T-helper 1 cell treated with Interleukin-12 subunit alpha and Interleukin-12 subunit beta and Interleukin-4 antibody, amounts not matched to agents 30 μg/mL and 1 μg/mL, for 36 hours (primary cell): ENCODE data around the gene ZNF804A.
A peak's percentile ranks its signal among the peaks of the same experiment; 100 is the strongest.

Experiments used
- H3K27ac Mint-ChIP-seq: one replicate; pipeline ENCODE4 v1.8.0; 2021; ENCODE audit warnings: mild to moderate bottlenecking, mixed read lengths
- H3K27me3 Mint-ChIP-seq: one replicate; pipeline ENCODE4 v1.8.0; 2021; ENCODE audit warnings: low read depth, mixed read lengths
- H3K36me3 Mint-ChIP-seq: one replicate; pipeline ENCODE4 v1.8.0; 2021; ENCODE audit warnings: low read depth, mixed read lengths
- H3K4me1 Mint-ChIP-seq: one replicate; pipeline ENCODE4 v1.8.0; 2021; ENCODE audit warnings: low read depth, mixed read lengths
- H3K4me3 Mint-ChIP-seq: one replicate; pipeline ENCODE4 v1.8.0; 2021; ENCODE audit warnings: mild to moderate bottlenecking, moderate library complexity, mixed read lengths
- H3K9me3 Mint-ChIP-seq: one replicate; pipeline ENCODE4 v1.8.0; 2021; ENCODE audit warnings: mixed read lengths

Gene ZNF804A

DNA sequence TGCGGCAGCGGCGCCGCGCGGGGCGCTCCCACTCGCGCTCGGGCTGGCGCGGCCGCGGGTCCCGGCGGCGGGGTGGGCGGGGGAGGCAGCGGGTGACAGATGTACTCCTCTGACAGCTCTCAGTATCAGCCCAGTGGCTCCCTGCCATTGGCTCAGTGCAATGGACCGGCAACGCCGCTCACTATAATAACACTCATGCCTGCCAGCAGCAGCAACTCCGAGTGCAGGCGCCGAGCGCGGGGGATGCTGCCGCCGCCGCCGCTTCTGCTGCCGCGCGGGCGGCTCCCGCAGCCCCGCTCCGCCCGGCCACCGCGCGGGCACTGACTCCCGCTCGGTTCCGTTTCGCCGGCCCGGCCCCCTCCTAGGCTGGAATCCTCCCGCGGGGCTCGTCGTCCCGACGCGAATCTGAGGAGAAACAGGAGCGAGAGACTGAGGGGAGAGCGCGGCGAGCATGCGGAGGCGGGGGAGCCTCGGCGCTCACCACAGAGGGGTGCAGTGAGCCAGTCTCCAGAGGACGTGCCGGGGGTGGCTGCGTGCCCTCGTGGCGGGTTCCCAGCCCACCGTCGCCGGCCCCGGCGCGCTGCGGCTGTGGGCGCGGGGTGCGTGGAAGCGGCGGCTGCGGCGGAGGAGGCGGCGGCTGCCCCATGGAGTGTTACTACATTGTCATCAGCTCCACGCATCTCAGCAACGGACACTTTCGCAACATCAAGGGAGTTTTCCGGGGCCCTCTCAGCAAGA lies at the start of gene ZNF804A:
ZNF804A (plus strand) TSS at position 214 of the 738 bp plus-strand sequence; CDS start at position 645, 431 bp downstream.
- H3K36me3 Mint-ChIP-seq, result peaks cover 2% of the 10 kb centered on the region
- H3K27ac Mint-ChIP-seq, result no peak within 1 kb of the TSS
- H3K9me3 Mint-ChIP-seq, result no peaks in the 10 kb centered on the region
- peaks cover 62% of the 10 kb centered on the region for H3K27me3 Mint-ChIP-seq
- peaks cover 4% of the 10 kb centered on the region for H3K4me1 Mint-ChIP-seq
- H3K4me3 Mint-ChIP-seq, result peak within 1 kb of the TSS; percentile 70

DNA sequence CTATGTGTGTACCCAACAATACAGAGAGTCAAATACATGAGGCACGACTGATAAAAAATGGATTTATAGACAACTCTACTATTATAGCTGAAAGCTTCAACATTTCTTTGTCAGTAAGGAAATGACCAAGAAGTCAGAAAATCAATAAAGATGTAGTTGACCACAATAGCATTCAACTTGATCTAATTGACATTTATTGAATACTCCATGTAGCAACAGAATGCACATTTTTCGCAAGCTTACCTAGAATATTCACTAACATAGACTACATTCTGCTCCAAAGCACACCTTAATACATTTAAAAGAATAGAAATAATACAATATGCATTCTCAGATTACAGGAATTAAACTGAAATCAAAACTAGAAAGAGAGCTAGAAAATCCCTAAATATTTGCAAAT lies 49.2 kb upstream of the ZNF804A start:
- H3K9me3 Mint-ChIP-seq, result no peaks in the 10 kb centered on the region
- H3K4me1 Mint-ChIP-seq, result no peaks in the 10 kb centered on the region
- no peaks in the 10 kb centered on the region for H3K36me3 Mint-ChIP-seq
- H3K27ac Mint-ChIP-seq, result no peak overlapping the region
- H3K4me3 Mint-ChIP-seq, result no peak overlapping the region
- H3K27me3 Mint-ChIP-seq, result no peaks in the 10 kb centered on the region

DNA sequence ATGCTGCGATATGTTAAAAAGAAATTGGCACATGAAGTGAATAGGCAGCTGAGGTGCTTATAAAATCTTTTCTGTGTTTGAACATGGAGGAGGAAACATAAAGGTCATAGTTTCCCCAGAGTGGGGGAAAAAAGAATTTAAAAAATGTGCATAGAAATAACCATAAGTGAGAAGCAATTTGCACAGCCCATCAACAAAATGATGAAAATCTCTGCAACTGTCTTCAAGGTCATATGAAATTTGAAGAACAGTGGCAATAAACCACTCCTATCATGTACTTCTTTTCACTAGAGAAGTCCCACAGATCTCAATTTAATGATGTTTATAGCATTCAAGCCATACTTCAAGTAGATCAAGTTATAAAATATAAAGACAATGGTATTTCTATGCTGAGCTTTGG lies 46.7 kb upstream of the ZNF804A start:
- Mint-ChIP-seq H3K4me1 (no peaks in the 10 kb centered on the region), H3K27me3 (no peaks in the 10 kb centered on the region), H3K36me3 (no peaks in the 10 kb centered on the region), H3K9me3 (no peaks in the 10 kb centered on the region), H3K27ac (no peak overlapping the region), H3K4me3 (no peak overlapping the region)

DNA sequence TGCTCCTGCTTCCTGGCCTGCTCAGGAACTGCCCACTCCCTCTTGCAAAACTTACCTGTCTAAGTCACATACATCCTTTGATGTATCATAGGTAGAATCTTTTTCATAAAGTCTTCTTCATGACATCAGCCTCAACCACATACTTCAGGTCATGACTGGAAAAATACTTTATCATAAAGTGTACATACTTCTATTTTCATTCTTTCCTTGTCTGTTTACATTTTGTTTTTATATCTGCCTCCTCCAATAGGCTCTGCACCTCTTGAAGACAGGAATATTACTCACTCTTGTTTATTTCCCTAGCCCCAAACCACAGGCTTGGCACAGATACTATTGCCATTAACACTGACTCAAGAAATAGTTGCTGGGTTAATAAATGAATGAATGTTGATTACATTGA lies 43.6 kb upstream of the ZNF804A start:
- Mint-ChIP-seq H3K27ac (no peak overlapping the region), H3K36me3 (no peaks in the 10 kb centered on the region), H3K4me3 (no peak overlapping the region), H3K4me1 (no peaks in the 10 kb centered on the region), H3K27me3 (no peaks in the 10 kb centered on the region), H3K9me3 (no peaks in the 10 kb centered on the region)

DNA sequence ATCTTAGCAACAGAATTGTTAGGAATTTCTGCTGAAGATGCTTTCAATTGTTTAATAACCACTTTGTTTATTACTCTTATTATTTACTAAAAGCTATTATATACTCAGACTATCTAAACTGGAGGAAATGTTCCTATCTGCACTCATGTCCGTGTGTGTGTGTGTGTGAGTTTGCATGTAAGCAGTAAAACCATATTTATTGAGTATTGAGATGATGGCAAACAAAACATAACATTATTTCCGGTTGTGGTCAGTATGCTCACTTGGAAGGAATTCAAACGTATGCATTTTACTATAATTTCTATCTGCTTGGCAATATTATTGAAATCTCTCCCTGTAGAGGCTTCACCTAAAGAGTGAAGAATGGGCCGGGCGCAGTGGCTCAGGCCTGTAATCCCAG lies 43.0 kb upstream of the ZNF804A start:
- no peak overlapping the region for H3K4me3 Mint-ChIP-seq
- no peaks in the 10 kb centered on the region for H3K36me3 Mint-ChIP-seq
- H3K27me3 Mint-ChIP-seq, result no peaks in the 10 kb centered on the region
- H3K4me1 Mint-ChIP-seq, result no peaks in the 10 kb centered on the region
- no peaks in the 10 kb centered on the region for H3K9me3 Mint-ChIP-seq
- H3K27ac Mint-ChIP-seq, result no peak overlapping the region

DNA sequence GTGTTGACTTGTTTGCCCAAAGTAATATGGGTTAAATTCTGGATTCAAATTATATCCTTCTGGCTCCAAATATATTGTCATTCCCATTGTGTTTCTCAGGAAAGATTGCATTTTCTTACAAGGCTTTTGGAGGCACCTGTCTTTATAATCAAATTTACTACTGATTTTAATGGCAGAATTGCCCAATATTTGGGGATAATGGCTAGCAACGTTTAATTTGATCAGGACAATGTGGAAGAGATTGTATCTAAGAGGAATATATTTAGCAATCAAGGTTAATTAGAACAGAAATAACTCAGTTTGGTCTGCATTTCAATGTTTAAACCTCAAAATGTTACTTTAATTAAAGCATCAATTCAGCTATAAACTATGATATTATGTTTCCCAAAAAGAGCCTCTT lies 41.7 kb upstream of the ZNF804A start:
- peaks cover 3% of the 10 kb centered on the region for H3K9me3 Mint-ChIP-seq

DNA sequence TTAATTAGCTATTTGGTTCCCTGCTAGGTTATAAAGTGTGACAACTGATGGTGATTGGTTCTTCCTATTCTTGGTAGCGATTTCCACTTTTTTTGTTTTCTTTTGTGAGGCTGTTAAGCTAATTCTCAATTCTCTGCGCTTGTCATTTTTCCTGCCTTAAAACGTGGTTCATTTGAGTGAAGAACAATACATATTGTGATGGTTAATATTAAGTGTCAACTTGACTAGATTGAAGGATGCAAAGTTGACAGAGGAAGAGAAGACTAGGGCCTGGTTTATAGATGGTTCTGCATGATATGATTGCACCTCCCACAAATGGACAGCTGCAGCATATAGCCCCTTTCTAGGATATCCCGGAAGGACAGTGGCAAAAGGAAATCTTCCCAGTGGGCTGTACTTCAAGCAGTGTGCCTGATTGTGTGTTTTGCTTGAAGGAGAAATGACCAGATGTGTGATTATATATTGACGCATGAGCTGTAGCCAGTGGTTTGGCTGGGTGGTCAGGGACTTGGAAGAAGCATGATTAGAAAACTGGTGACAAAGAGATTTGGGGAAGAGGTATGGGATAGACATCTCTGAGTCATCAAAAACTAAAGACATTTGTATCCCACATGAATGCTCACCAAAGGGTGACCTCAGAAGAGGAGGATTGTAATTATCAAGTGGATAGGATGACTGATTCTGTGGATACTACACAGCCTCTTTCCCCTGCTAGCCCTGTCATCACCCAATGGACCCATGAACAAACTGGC lies 39.4 kb upstream of the ZNF804A start:
- Mint-ChIP-seq H3K4me3 (no peak overlapping the region), H3K9me3 (peaks cover 3% of the 10 kb centered on the region), H3K27me3 (no peaks in the 10 kb centered on the region), H3K36me3 (no peaks in the 10 kb centered on the region), H3K4me1 (no peaks in the 10 kb centered on the region), H3K27ac (no peak overlapping the region)

More for the DNA sequence above, 41.7 kb upstream of the ZNF804A start:
- Mint-ChIP-seq H3K36me3 (no peaks in the 10 kb centered on the region), H3K4me3 (no peak overlapping the region), H3K4me1 (no peaks in the 10 kb centered on the region), H3K27ac (no peak overlapping the region), H3K27me3 (no peaks in the 10 kb centered on the region)

DNA sequence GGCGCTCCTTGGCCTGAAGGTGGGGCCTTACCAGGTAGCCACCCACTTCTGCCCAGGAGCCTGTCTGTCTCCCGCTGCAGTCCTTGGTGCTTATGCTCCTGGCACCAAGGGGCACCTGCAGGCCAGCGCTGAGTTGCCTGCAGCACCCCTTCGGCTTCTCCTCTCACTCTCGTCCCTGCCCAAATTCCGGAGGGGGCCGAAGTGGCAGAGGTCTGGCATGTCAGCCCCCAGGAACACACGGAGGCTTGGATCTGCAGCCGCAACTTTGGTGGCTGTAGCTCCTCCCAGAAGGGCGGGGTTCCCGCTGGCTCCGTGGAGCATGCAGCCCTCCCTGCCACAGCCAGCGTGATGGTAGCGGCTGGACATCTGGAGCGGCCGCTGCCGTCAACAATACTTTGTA lies 37.7 kb upstream of the ZNF804A start:
- no peaks in the 10 kb centered on the region for H3K4me1 Mint-ChIP-seq
- no peak overlapping the region for H3K27ac Mint-ChIP-seq
- no peaks in the 10 kb centered on the region for H3K36me3 Mint-ChIP-seq
- no peak overlapping the region for H3K4me3 Mint-ChIP-seq
- H3K9me3 Mint-ChIP-seq, result peaks cover 3% of the 10 kb centered on the region
- no peaks in the 10 kb centered on the region for H3K27me3 Mint-ChIP-seq

DNA sequence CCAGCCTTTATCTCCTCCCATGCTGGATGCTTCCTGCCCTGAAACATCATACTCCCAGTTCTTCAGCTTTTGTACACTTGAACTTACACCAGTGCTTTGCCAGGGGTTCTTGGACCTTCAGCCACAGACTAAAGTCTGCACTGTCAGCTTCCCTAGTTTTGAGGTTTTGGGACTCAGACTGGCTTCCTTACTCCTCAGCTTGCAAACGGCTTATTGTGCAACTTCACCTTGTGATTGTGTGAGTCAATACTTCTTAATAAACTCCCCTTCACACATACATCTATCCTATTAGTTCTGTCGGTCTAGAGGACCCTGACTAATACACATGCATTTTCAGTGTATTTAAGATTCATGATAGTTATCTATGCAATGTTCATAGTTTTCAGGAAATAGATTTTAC lies 35.8 kb upstream of the ZNF804A start:
- Mint-ChIP-seq H3K4me1 (no peaks in the 10 kb centered on the region), H3K36me3 (no peaks in the 10 kb centered on the region), H3K9me3 (peaks cover 3% of the 10 kb centered on the region), H3K27me3 (no peaks in the 10 kb centered on the region), H3K4me3 (no peak overlapping the region), H3K27ac (no peak overlapping the region)

DNA sequence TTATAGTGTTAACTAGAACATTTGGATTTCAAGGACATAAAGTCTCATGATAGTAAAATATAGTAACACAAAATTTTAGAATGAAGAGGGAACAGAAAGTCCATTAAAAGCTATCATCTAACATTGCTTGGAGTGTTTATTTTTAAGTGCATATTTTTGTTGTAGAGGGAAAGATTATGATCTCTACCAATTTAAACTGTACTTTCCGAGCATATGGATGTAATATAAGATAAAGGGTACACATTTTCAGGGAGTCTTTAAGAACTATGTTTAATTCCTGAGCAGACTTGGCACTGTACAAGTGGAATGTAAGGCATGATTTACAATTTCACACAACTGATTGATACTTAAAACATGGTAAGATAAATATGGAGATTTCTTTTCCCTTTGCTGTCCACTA lies 34.2 kb upstream of the ZNF804A start:
- Mint-ChIP-seq H3K9me3 (peaks cover 3% of the 10 kb centered on the region), H3K4me1 (no peaks in the 10 kb centered on the region), H3K27me3 (no peaks in the 10 kb centered on the region), H3K4me3 (no peak overlapping the region), H3K27ac (no peak overlapping the region), H3K36me3 (no peaks in the 10 kb centered on the region)

DNA sequence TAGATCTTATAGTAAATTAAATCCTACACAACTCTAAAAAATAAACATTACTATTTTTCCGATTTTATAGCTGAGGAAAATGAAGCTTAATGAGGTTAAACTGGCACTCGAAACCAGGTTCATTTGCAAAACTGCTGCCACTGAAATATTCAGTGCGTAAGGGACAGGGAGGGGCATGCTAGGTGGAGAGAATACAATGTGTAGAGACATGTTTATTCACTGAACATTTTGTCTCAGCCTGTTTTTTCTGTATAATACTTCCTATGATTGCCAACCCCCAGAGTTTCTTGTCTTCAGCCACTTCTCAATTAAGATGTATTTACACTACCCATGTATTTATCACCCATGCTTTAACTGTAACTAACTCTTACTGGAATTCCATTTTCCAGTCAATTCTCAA lies 31.6 kb upstream of the ZNF804A start:
- Mint-ChIP-seq H3K9me3 (no peaks in the 10 kb centered on the region), H3K27ac (no peak overlapping the region), H3K4me1 (no peaks in the 10 kb centered on the region), H3K36me3 (no peaks in the 10 kb centered on the region), H3K4me3 (no peak overlapping the region), H3K27me3 (no peaks in the 10 kb centered on the region)

DNA sequence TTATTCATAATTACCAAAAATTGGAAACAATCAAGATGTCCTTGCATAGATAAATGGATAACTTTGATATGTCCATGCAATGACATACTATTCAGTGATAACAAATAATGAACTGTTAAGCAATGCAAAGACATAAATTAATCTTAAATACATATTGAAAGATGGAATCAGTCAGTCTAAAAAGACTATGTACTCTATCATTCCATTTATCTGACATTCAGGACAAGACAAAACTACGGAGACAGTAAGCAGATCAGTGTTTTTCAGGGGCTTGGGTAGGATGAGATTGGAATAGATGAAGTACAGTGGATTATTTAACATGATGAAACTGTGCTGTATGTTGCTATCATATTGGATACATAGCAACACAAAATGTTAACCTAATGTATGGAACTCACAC lies 21.3 kb upstream of the ZNF804A start:
- H3K27me3 Mint-ChIP-seq, result no peaks in the 10 kb centered on the region
- H3K27ac Mint-ChIP-seq, result no peak overlapping the region
- H3K9me3 Mint-ChIP-seq, result peaks cover 3% of the 10 kb centered on the region
- no peaks in the 10 kb centered on the region for H3K4me1 Mint-ChIP-seq
- no peaks in the 10 kb centered on the region for H3K36me3 Mint-ChIP-seq
- no peak overlapping the region for H3K4me3 Mint-ChIP-seq

DNA sequence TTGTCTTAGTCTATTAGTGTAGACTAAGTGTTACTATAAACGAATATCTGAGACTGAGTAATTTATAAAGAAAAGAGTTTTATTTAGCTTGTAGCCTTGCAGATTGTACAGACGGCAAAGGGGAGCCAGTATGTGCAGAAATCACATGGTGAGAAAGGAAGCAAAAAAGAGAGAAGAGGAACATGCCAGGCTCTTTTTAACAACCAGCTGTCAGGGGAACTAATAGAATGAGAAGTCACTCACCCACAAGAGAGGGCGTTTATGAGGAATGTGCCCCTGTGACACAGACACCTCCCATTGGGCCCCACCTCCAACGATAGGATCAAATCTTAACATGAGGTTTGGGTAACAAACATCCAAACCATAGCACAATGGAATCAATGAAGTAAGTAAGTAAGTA lies 20.6 kb upstream of the ZNF804A start:
- no peaks in the 10 kb centered on the region for H3K36me3 Mint-ChIP-seq

DNA sequence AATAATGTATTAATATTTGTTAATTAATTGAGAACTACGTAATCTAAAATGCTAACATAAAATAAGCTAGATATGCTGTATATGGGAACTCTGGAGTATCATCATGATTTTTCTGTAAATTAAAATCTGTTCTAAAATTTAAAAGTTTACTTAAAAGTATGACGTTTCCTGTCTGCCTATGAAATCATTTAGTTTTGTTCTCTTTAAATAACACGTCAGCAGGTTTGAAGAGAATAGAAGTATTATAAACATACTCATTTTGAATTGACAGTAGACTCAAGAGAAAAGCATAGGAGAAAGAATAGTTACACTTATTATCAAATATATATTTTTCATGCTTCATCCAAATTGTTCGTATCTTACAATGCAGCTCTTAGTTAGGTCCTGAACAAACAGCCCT lies 19.1 kb upstream of the ZNF804A start:
- H3K27ac Mint-ChIP-seq, result no peak overlapping the region
- H3K27me3 Mint-ChIP-seq, result no peaks in the 10 kb centered on the region
- H3K4me1 Mint-ChIP-seq, result no peaks in the 10 kb centered on the region
- H3K9me3 Mint-ChIP-seq, result peaks cover 3% of the 10 kb centered on the region
- H3K36me3 Mint-ChIP-seq, result no peaks in the 10 kb centered on the region
- H3K4me3 Mint-ChIP-seq, result no peak overlapping the region

More for the DNA sequence above, 20.6 kb upstream of the ZNF804A start:
- Mint-ChIP-seq H3K27ac (no peak overlapping the region), H3K27me3 (no peaks in the 10 kb centered on the region), H3K9me3 (peaks cover 3% of the 10 kb centered on the region), H3K4me3 (no peak overlapping the region), H3K4me1 (no peaks in the 10 kb centered on the region)

DNA sequence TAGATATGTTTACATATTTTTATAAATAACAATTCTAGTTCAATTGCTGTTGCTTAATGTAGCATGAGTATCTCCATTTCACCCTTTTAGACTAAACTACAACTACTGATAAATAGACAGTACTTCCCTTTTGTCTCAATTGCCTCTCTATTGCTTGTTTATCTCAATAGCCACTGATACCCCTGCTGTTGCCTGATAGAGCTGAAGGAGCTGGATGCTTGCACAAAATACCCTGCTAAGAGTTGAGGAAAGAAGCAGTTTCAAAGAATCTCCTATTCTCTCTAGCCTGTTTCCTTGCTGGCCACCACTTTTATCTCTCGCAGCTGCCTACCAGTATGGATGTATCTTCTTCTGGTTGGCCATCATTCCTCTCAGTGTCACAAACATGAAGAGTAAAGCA lies 16.9 kb upstream of the ZNF804A start:
- H3K27ac Mint-ChIP-seq, result no peak overlapping the region
- no peaks in the 10 kb centered on the region for H3K27me3 Mint-ChIP-seq
- H3K4me3 Mint-ChIP-seq, result no peak overlapping the region
- H3K36me3 Mint-ChIP-seq, result no peaks in the 10 kb centered on the region
- no peaks in the 10 kb centered on the region for H3K9me3 Mint-ChIP-seq
- H3K4me1 Mint-ChIP-seq, result no peaks in the 10 kb centered on the region
